HG03457 (cell line): Measurements from ENCODE around the gene CEACAM21.

Source experiments
- ATAC-seq: cut with Tn5 transposase; IDR thresholded peaks from one replicate; pipeline ENCODE4 v1.9.1; 2021; ENCODE audit warnings: moderate number of reproducible peaks; ENCODE audit not compliant: unreplicated experiment

Gene CEACAM21

DNA sequence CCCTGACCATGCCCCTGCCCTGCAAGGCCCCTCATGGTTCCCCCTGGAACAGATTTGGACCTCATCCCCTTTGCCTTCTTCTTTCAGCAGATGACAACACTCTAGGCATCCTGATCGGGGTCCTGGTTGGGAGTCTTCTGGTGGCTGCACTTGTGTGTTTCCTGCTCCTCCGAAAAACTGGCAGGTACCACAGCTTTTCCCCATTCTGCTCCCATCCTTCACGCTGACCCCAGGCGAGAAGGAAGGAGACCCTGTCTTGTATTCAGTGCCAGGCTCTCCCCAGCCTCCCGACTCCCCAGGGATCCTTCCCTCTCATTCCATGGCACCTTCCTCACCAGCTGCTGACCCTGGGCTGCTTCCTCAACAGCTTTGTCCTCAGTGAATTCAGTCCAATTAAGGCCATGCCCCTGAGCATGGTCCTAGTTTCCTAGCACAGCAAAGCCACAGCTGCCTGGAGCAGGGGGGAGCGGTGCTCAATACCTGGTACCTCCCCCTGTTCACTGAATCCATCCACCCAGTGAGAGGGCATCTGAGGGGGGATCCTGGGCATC is 8.4 kb downstream of the CEACAM21 start:
- no peak for ATAC-seq

DNA sequence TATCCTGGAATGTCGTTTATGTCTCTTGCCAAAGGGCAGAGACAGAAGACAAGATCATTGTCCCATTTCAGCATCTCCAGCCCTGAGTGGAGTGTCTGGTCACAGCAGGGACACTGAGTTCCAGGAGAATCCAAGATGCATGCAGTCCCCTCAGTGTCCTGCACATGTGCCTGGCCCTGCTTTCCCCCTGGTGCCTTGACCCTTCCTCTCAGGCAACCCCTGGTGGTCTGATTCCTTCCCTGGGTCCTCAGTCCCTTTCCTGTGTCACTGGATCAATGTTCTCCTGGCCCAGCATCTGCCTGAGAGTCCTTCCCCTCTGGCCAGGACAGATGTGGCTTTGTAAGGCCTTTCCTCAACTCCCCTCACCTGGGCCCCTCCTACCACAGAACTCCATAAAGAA is 9.0 kb downstream of the CEACAM21 start:
- no peak for ATAC-seq

DNA sequence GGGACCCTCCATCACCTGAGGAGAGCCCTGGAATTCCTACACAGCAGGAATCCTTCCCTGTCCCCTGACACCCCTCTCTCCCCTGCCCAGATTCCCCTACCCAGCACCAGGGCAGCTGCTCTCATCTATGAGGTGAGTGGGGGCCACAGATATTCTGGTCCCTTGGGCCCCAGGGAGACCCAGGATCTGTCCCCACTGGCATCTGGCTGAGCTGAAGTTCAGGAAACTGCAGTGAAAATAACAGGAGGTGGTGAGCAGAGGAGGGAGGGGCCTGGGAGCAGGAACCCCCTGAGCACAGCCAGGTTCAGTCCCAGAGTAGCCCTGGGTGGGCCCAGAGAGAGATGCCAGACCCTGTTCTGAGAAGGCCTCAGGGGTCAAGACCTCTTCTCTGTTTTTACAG is 10.1 kb downstream of the CEACAM21 start:
- no peak for ATAC-seq

DNA sequence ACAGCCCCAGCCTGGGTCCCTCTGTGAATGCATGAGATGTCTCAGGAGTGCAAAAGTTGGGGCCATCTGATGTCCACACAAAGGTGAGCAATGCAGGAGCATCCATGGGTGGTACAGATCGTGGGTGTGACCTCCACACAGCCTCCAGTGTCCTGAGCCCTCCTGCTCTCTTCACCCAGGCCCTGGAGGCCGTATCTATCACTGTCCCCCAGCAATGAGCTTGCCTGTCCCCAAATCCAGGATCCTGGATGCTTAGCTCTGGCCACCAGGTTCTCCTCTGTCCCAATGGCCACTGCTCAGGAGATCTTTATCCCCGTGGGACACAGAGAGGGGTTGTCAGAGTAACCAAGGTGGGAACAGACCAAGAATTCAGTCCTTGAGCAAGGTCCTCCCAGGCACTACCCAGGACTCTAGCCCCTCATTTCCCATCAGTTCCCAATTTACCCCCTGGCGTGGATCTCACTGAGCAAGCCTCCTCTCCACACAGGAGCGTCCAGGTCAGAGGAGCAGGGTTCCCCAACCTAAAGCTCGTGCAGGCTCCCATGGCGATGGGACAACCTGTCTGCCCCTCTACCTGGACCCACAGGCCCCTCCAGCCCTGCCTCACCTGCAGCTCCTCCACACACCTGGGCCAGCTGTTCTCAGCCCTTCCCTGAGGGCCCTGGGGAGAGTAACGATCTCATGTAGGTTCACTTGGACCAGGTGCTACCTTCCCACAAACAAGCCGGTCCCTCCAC is 11.3 kb downstream of the CEACAM21 start:
- ATAC-seq, result no peak

DNA sequence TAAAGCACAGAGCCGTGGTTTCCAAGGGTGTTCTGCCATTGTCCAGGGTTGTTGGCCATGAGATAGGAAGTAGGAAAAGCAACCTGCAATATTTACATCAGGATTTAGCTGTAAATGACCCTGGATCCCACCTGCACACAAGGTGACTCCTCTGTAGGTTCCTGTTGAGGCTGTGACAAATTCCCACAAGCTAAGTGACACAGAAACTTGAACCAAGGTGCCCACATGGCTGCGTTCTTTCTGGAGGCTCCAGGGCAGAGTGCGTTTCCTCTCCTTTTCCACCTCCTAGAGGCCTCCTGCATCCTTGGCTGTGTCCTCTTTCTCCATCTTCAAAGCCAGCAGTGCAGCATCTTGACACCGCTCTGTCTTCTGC is 11.9 kb downstream of the CEACAM21 start:
- ATAC-seq, result no peak

DNA sequence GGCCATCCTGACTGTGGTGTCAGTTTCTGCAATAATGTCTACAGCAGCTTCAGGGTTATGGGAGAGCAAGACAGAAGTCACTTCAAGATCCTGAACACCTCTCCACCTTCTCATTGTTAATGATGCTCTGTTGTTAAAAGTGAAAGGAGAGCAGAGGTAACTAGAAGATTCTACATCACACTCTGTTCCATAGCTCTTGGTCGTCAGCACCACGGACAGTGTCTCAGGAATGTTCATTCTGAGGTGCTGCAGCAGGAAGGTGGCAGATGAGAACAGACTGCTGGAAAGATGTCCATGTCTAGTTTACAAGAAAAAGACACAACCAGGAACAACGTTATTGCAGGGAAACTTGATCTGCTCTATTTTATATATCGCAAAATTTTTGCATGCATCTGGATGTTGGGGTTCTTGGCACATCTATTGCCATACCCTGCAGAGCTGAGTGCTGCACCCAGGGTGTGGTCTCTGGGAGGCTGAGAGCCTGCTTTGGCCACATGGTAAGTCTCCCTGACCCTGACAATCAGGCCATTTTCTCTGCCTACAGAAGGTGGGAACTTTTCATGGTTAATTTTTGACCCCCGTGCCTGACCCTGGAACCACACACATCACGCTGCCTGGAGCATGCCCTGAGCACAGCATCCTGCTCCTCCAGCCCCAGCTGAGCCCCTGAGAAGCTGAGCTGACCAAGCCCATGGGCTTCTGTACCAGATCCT is 12.7 kb downstream of the CEACAM21 start:
- ATAC-seq, result no peak

DNA sequence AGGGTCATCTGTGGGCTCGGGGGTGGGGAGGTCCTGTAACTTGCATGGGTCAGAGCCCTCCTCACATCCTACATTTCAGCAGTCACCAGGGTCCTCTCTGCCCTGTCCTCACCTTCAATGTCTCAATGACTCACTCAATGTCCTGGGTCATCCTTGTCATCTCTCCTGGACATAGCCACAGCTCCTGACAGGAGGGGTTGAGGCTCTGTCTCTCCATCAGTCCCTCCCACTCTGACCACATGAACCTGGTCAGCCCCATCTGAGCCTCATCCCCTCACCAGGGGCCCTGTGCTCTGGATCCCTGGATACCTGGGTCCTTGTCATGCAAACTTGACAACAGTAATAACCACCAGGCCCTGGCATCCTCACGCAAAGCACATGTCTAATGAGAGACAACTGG is 13.4 kb downstream of the CEACAM21 start:
- ATAC-seq, result no peak

DNA sequence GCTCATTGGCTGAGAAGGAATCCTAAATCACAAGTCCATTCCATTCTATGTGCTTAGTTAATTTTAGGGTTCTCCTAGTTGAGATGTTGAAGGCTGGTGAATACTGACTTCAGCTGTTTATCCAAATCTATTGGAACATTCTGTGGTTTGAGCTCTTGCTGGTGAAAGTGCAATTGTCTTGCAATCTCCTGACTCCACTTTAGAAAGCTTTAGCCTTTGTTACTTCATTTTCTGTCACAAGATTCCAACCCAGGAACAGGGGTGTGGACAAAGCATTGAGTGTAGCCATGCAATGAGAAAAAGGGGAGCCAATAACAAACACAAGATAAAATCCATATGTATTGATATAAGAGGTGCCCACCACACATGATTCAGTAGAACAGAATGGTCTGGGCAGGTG is 15.0 kb downstream of the CEACAM21 start:
- ATAC-seq, result no peak

DNA sequence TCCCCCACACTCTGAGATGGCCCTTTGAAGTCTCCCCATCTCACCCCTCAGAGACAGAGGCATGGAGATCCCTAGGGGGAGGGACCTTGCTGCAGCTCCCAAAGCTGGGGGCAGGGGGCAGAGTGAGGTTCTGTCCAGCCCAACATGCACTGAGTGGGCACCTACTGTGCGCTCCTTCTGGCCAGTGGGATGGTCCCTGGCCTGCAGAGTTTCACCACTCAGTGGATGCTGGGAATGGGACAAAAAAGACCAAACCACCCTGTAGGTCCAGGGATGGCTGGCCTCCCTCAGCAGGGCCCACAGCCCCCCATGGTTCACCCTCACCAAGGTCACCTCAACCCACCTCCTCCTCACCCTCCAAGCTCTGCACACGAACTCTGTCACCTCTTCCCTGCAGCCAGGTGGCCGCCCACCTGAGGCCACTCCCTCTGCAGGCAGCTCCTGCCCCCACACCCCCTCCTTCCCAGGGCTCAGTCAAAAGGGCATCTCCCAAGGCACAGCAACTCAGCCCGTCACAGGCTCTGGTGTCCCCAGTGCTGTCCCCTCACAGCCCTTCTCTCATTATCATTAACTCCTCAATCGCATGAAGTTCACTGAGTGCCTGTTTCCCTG is 16.1 kb downstream of the CEACAM21 start:
- ATAC-seq, result no peak

DNA sequence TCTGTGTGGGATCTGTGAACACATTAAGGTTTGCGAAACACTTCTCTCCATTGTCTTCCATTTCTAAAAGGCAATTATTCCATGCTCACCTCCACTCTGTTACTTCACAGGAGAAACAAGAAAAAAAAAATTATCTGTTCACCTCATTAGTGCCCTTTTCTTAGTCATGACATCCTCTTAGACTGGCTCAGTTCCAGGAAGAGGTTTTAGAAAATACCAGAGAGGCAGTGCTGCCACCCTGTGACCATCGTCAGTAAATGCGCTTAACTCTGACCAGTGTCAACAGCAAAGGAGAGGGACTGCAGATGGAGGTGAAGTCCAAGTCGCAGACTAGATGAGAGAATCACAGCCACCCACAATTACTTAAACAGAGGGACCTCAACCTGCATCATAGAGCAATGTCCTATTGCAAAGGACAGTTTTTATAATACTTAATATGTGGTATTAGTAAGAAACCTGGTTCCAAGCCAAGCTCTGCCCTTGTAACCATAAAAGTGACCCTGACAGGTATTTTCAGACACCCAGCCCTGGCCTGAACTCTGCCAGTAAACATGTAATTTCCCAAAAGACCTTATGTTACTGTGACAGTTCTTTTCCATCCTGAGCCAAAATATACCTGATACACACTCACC is 19.4 kb downstream of the CEACAM21 start:
- no peak for ATAC-seq

DNA sequence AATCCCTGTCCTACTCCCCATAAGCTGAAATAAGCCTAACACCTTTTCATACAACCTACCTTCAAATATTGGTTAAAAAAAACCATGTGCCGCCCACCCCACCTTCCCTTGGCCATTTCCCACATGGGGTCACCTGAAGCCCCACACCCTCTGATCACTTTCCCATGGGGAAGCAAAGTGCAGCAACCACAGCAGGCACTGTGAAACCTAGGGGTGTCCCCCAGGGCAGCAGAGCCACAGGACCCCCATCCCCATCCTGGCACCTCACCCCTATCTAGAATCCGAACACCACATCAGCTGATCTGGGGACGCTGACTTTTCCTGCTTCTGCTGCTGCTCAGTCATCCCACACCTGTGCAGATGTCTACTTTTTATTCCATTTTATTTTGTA is 19.9 kb downstream of the CEACAM21 start:
- ATAC-seq, result no peak

DNA sequence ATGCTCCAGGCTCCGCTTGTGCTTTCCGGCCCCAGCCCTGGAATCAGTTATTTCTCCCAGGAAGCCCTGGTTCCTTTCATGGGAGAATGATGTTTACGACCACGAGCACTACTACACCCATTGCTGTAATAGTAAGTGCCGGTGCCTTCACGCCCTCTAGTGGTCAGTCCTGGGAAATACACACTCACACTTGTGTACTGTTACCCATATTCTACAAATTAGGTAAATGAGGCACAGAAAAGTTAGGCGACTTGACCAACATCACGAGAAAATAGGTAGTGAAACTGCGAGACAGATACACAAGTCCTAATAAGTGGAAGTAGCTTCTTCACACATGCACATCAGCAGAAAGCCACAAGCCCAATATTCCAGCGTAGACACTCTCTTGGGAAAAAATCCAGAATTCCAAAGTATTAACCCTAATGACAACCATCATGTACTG is 21.7 kb downstream of the CEACAM21 start:
- ATAC-seq, result no peak

DNA sequence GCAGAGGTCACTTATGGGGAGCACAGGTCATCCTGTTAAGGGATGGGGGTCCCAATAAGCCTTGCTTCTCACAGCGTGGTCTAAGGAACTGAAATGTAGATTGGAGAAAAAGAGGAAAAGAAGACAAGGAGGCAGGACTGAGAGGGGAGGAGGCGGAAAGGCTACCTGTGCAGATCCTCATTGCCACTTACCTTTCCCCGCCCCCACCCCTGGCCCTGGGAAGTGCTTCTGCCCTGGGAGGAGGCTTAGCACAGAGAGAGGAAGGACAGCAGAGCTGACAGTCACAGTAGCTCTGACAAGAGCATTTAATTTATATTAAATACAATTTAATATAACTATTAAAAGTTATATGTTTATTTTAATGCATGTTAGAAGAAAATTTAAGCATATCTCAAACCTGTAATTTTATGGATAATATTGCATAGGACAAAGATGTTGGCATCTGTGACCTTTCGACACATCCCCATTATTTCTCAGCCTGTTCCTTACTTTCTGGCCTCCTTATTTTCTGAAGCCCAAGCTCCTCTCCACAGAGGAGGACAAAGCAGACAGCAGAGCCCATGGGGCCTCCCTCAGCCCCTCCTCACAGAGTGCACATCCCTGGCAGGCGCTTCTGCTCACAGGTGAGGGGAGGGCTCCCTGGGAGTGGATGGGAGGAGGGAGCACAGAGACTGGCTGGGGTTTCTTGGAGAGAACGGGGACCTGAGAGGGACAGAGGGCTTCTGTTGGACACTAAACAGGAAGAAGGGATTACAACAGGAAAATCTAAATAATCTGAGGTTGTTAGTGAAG is 23.4 kb downstream of the CEACAM21 start:
- no peak for ATAC-seq

DNA sequence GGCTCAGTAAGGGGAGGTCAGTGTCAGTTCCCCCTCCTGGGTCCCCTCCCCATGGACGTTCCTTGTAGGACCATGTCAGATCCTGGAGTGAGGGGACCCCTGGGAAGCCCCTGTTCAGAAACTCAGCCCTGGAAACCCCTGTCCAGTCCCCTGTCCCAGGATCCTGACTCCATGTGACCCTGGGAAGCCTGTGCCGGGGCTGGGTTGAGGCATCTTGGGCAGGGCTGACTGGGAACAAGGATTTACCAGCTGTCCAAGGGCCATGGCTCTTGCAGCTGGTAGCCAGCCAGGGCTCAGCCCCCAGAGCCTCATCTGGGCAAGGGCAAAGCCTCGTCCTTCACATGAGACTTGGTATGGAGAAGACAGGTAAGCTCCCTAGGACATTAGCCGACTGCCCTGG is 25.8 kb downstream of the CEACAM21 start:
- no peak for ATAC-seq

DNA sequence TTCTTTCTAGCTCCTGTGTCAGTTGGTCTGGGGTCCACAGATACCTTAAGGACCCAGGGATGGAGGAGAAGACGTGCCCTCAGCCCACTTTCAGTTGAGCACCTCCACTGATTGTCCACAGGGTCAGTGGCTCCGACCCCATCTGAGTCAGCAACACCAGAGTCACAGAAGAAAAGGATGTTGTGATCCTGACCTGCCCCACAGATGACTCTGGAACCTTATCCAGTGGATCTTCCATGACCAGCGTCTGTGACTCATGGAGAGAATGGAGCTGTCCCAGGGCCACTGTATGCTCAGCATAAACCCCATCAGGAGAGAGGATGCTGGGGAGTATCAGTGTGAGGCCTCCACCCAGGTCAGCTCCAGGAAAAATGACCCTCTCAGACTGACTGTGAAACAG is 28.9 kb downstream of the CEACAM21 start:
- ATAC-seq, result no peak

DNA sequence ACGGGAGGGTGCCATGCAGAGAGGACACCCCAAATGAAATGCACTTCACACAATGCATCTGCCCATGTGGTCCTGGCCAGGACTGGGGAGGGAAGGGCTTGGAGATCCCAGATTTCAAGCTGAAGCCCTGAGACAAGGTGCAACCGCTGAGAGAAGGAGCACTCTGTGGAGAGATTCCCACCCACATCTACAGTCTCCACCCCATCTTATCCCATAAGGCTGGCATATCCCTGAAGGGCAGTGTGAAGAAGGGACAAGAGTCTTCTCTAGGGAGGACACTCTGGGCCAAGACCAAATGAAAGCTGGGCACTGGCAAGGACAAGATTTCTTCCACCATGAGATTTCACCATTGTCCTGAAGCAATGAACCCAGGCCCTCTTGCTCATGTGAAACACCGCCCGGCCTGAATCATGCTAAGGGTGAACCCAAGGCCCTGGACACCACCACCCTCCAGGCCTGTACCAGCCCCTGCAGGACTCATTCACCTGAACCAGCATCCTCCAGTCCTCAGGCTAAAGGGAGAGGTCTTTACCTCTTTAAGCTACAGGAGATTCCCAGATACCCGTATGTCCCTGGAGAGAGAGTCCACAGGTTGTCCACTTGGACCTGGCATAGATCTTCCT is 30.4 kb downstream of the CEACAM21 start:
- no peak for ATAC-seq

DNA sequence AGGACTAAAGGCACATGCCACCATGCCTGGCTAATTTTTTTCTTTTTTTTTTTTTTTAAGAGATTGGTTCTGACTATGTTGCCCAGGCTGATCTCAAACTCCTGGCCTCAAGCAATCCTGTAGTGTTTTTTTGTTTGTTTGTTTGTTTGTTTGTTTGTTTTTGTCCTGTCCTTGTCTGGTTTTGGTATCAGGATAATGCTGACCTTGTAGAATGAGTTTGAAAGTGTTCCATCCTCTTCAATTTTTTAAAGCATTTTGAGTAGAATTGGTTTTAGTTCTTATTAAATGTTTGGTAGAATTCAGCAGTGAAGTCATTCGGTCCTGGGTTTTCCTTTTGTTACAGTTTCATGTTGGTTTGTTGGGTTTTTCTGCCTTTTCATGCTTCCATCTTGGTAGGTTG is 31.7 kb downstream of the CEACAM21 start:
- ATAC-seq, result no peak

DNA sequence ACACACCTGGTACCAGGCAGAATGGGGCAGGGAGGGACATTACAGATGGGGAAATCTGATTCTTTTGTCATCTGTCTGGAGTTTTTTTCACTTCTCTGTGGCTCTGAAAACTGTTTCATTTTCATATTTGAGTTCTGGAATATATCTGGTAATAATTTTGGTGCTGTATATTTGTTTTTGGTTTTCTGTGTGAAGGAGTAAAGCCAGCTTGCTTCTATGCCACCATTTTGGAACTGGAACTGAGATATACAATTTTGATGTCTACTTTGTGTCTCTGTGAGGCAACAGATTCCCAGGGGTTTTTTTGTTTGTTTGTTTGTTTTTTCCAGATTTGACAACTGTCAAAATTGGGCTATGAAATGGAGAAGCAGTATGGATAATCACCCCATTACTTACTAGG is 34.8 kb downstream of the CEACAM21 start:
- no peak for ATAC-seq

DNA sequence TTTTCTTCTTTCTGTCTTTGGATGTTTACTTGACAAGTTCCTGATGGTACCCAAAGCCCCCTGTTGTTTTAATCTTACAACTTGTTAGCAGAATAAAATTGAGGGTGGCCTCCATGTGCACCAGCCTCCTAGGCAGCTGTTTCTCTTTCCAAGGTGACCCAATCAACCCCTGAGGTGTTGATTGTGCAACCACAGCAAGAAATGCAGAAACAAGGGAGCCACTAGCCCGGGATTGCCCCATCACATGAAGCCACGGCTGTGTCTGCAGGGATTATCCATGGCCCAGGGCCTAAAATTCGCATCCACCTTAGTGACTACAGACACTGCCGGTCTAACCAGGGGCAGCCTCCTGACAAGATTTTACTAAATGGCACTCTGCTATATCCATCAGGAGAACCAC is 36.5 kb downstream of the CEACAM21 start:
- no peak for ATAC-seq

DNA sequence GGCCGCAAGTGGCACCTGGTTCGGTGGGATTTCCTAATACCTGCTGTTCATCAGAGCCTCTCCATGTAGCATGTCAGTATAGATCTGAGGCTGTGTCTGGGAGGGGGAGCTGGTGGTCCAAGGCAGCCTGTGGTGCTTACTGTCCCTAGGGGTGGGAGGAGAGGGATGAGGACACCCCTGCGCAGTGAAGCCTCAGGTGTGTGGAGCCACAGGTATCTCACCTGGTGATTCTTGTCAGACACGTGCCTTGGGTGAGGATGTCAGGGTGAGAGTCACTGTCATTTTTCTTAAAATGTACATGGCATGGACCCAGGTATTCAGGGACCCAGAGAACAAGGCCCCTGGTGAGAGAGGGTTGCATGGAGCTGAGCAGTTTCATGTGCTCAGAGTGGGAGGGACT is 39.2 kb downstream of the CEACAM21 start:
- ATAC-seq, result no peak
